GM18873 (cell line): ENCODE measurements around the gene CEP95.

Source experiments
- ATAC-seq: cut with Tn5 transposase; IDR thresholded peaks from one replicate; pipeline ENCODE4 v1.9.1; 2021; ENCODE audit warnings: mild to moderate bottlenecking, moderate library complexity, moderate number of reproducible peaks; ENCODE audit not compliant: unreplicated experiment, low FRiP score

Gene CEP95

DNA sequence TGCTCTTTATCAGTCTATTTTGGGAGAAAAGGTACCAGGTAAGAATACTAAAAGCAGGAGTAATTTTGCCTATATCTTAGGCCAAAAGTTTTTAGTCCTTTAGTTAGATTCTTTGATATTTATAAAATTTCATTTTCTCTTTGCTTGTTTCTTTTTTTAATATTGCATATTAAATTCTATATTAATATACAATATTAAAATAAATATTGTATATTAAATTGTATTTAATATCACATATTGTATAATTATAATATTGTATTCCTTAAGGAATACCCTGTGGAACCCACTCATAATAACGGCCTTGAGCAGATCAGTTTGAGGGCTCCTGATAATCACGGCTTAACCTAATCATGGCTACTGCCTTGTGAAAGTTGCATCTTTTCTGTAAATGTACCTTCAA is 1.9 kb downstream of the CEP95 start:
- no peak for ATAC-seq

DNA sequence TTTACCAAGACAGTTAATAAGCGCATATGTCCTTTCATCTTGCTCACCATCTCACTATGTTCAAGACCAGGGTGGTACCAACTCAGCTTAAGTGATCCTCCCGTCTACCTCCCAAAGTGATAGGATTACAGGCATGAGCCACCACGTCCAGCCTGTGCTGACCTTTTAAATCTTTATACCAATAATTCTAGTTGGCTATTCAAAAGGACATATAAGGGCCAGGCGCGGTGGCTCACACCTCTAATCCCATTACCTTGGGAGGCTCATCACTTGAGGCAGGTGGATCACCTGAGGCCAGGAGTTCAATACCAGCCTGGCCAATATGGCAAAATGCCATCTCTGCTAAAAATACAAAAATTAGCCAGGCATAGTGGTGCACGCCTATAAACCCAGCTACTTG is 2.4 kb downstream of the CEP95 start:
- ATAC-seq, result no peak

DNA sequence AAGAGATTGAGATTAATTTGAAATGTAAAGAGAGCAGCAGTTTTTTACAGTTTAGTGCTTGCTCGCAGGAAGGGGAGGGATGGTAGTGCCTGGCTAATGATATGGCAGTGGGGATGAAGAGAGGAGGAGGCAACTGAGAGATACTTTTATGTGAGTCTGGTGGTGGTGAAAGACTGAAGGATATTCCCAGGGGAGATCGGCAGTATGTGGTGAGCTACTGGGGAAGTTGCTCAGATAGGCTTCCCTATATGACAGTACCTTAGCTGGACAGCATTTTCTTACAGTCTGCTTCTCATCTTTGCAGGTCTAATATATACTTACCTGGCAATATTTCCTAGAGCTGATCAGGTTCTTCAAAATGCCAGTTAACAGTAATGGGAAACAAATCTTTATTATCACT is 8.6 kb downstream of the CEP95 start:
- no peak for ATAC-seq

DNA sequence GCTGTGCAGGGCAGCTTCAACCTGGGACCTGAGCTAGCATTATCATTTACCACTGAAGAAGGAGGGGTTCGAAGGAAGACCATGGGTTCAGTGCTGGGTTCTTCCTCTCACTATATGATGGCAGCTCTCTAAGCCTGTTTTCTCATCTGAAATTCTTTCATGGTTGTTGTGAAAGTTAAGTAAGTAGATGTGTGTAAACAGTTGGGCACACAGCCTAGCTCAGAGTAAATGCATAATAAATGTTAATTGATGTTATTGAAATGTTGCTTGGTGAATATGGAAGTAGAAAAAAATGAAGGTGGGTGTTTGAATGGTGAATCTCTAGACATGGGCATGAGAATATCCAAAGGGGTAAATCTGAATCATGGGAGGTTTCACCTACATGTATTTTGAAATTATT is 9.1 kb downstream of the CEP95 start:
- ATAC-seq, result no peak

DNA sequence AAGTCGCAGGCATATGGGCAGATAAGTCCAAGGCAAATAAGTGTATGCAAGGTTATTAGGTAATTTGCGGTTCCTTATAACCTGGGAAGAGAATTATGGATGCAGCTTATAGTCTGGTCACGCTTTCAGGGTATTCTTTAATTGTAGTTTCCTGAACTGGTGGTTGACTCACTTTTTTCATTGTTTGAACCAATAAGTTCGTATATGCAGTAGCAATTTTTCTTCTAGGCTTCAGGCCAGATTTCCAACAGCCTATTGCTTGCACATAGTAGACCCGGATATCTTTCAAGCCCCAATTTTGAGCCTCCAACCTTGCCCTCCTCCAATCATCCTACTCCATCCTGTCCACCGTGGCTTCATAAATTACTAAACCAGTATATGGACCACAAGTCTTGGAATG is 12.8 kb downstream of the CEP95 start:
- ATAC-seq, result no peak

DNA sequence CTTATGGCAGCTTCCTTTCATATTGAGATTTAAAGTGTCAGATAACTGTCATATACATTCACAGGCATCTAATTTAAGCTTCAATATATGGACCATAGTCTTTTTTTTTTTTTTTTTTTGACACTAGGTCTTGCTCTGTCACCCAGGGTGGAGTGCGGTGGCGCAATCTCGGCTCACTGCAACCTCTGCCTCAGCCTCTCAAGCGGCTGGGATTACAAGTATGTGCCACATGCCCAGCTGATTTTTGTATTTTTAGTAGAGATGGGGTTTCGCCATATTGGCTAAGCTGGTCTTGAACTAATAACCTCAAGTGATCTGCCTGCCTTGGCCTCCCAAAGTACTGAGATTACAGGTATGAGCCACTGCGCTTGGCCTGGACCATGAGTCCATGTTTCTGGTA is 13.6 kb downstream of the CEP95 start:
- ATAC-seq, result no peak

DNA sequence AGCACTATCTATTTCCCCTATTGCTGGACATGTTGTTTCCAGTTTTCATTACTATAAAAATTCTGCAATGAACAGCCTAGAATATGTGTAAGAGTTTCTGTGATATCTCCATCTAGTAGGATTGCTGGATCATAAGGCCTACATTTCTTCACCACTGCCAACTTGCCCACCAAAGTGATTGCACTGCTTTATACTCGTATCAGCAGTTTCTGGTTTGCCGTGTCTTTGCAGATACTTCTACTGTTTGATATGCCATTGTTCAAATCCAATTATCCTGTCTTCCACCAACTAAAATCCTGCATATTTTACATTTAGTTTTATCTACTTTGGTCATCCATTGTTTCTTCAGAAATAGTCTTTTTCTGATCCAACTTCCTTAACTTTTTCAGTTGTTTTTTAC is 21.1 kb downstream of the CEP95 start:
- ATAC-seq, result no peak

DNA sequence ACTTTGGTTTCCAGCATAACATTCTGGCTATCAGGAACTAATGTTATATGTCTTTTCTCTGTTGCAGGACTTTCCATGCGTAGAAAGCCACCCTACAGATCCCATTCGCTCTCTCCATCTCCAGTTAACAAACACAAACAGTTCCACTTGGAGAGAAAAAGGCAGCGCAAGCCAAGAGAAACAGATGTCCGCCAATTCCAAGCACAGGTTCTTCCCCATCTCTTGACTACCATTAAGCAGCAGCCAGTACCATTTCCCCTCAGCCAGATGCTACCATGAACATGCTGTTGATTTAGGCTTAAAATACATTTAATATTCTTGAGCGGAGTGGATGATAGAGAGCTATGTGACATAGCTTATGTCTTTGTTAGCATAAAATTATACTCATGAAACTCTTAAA is 22.4 kb downstream of the CEP95 start:
- no peak for ATAC-seq

DNA sequence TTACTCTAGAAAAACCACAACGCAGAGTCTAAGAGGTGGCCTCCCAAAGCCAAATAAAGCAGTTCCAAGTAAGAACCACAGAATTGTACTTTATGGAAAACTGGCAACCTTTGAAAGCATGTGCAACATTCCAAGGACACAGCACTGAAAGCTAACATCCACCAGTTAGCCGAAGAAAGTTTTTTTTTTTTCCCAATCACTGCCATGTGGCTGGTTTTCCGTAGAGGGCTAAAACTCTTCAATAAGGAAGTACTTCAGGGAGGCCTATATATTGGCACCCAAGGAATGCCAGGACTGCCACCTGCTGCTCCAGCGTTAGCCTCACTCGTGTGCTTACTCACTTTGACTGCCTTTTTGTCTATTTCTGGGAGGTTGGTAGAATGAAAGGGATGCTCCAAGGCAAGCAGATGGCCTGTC is 25.2 kb downstream of the CEP95 start:
- no peak for ATAC-seq

DNA sequence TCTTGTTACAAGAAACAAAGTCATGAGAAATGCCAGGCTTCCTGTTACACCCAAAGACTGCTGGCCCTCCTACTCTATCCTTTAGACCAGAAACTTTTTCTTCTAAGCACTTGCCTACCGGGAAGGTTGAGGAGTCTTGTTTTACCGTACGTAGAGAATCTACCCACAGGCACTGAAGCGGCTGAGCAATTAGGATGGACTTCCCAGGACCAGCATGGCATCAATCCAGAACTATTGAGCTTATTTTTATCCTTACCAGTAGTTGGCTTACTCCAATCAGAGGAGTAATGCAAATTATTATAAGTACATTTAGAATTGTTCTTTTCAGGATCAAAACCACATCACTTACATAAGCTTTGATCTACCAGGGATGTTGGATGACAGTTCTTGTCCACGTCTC is 25.6 kb downstream of the CEP95 start:
- ATAC-seq, result no peak

DNA sequence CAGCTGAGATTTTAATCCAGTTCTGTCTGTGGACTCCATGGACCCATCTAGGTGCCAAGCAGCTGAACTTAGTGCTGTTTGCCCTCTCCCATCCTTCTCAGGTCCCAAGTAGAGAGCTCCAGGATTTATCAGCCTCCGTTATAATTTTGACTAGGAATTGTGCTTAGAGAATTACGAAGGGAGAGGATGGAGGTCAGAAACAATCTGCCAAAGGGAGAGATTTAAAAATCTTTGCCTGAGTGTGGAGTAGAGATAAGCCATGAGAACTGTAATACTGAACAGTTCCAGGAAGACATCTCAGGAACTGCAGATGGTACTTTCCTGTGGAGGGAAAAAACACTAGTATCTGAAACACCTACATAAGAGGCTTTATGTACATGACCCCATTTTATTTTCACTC is 27.0 kb downstream of the CEP95 start:
- no peak for ATAC-seq

DNA sequence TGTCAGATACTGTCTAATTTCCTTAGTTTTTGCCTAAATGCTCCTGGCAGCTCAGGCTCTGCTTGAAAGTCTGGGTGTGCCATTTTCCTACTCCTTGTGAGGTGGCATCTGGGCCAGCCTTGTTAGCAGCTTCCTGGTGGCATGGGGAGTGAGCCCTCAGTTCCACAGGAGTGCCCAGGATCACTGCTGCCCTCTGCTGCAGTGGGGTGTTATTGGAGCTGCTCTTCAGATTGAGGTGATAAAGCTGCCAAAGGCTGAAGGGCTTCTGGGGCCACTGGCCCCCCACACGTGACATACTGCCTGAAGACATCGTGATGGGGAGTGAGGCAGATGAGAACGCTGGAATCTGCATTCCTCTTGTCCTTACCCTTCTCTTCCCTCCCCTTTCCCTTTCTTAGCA is 27.4 kb downstream of the CEP95 start:
- no peak for ATAC-seq

DNA sequence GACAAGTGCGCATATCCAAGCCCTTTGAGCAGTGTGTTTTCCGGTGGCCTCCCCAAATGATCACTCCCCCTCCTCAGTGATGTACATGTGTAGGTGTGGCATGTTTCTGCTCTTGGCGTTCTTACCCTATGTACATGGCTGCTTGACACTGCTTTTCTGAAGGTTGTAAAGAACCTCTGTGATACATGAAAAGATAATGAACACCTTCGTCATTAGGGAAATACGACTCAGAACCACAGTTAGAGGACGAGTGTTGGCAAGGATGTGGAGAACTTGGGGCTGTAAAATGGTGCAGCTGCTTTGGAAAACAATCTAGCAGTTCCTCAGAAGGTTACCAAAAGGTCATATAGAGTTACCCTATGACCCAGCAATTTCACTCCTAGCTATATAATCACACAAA is 28.6 kb downstream of the CEP95 start:
- no peak for ATAC-seq

DNA sequence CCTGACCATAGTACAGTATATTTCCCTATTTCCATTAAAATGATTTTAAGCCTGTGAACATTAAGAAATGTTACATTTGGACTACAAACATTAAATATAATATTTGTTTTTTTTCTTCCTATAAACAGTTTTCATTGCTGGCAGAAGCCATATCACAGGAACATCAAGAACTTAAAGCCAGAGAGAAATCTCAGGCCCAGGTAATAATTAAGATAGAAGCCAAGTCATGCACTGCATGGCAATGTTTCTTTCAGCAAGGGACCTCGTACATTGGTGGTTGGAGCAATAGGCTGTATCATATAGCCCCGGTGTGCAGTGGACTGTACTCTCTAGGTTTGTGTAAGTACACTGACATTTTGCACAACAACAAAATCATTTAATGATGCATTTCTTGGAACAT is 30.1 kb downstream of the CEP95 start:
- no peak for ATAC-seq

DNA sequence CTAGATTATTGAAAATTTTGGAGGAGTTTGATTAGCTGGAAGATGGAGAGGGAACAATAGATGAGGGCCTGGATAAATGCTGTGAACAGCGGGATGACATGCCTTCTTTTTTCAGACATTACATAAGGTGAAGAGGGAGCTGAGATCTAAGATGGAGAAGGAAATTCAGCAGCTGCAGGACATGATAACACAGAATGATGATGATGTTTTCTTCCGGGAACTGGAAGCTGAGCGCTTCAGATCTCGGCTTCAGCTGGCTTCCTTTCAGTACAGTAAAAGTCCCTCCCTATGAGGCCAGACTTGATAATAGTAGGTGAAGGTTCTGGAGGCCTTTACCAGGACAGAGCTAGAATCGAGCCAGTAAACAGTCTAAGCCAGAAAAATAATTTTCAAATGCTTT is 30.7 kb downstream of the CEP95 start:
- ATAC-seq, result no peak

DNA sequence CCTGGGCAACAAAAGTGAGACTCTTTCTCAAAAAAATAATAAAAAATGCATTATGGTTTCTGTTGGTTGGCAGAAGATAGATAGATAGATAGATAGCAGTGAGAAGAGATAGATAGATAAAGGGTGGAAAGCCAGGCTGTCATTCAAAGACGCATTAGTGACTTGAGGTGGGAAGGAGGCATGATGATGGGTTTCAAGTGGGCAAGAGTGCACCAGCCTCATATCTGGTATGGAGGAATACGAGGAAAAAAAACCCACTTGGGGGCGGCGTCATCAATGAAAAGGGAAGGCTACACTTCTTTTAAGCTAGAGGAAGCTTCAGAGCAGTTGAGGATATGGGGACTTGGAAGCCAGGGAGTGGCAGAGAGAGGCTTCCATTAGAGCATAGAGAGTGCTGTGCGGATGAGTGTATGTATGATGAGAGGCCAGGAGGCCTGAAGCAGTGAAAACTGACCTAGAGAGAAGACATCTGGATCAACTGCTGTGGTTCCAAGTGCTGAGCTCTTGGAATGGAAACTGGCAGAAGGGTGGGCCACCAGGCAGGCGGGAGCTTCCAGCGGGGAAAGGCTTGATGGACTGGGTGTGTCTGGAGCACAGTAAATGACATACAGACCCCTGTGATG is 31.8 kb downstream of the CEP95 start:
- ATAC-seq, result no peak

DNA sequence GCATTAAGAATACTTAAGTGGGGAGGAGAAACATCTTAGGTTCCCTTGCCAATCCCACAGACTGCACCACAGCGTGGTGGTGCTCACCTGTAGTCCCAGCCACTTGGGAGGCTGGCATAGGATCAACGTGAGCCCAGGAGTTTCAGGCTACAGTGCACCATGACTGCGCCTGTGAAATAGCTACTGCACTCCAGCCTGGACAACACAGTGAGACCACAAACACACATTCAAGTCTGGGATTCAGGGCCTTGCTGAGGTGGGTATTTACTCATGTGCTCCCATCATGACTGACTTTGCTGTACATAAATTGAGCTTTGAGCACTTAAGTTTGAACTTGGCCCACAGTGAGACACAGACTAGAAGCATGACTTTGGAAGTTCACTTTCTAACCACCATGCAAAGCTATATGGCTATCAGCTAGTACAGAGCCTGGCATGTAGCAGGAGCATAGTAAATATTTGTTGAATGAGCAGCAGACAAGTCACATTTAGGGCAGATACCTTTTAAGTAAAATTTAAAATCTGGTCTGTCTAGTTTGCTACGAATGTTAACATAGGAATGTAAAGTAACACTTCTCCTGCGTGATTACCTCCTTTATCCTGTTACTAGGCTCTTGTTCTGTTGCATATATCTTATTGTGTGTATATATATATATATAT is 33.5 kb downstream of the CEP95 start:
- ATAC-seq, result no peak

DNA sequence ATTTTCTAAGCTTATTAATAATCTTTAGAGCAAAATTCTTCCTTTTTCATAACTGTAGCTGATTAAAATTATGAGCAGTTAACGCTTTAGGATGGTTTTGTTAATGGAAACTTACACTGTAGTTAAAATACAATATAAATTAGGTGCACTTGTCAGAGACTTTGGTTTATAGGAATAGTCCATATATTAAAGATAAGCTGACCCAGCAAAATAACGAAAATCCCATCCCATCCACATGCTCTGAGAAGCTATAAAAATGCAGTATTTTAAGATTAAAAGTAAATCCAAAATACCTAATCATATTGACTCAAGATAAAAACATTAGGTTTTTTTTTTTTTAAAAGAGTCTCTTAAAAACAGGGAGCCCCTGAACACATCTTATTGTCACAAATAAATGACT is 38.0 kb downstream of the CEP95 start:
- ATAC-seq, result no peak

DNA sequence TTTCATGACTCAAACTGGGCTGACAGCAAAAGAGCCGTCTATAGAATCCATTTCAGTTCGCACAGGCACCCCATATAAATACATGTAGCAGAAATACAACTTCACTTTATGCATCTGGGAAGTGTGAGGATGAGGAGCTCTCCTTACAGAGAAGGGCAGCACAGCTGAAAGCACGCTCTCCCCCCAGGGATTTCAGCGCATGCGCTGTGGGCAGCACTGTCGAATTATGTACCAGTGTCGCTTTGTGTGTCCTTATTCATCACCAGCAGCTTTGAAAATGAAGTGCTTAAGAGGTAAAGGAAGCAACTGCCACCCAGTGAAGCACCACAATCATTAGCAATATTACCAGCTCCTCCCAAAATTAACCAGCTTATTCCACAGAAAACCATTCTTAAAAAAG is 39.9 kb downstream of the CEP95 start:
- no peak for ATAC-seq

DNA sequence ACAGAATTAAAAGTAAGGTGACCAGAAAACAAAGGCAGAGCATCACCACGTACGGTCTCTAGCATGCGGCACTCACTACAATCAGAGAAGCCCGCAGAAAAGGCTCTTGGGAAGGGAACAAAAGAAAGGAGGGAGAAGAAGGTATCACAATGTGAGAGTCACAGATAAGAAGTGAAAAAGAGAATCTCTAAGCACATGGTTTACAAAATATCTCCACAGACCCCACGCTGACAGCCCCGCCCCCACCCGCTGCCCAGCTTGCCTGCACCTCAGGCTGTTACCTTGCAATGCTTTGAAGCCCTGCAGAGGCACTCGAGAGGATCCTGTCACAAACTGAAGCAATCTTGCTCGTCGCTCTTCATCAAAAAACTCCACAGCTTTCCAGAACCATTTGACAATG is 40.5 kb downstream of the CEP95 start:
- no peak for ATAC-seq

DNA sequence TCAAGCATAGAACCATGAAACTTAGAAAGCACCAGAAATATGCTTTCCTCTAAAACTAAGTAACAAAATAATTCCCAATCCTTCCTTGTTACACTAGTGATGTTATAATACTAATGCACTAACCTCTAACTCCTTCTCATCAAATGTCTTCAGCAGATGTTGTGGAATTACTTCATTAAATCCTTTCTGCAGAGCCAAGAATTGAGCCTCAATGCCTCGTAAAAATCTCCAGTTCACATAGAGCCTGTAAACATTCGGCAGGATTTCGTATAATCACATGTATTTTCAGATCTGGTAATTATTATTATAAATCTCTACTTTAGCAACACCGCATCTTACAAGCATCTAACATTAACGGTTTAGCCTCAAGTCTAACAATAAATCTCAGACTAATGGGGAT is 44.7 kb downstream of the CEP95 start:
- ATAC-seq, result no peak

DNA sequence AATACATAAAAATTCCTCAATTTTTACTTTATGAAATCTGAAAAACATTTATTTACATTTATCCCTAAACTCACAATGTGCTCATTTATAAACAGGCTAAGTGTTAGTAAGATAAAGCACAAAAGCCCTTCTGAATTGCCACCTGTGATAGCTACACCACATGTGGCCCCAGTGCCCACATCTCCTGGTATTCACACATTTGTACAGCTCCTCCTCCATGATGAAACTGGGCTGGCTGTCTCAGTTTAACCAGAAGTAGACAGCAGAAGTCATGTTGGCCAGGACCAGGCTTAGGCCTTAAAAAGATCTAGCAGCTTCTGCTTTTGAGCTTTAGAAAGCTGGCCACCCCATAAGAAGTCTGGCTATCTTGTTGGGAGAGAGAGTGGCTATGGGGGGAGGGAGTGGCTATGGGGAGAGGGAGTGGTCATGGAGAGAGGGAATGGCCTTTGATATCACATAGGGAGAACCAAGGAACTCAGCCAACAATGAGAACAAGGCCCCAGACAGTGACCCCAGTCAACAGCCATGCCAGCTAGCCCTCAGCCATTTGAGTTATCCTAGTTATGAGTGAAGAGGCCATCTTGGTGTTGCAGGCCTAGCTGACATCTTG is 47.4 kb downstream of the CEP95 start:
- no peak for ATAC-seq
